Amygdala (tissue), 56 donors: ENCODE data around the gene DPRX.

Experiments
- DNase-seq, 56 donors: peaks; one replicate each; lab custom pipeline; 2025; lab: John Stamatoyannopoulos, UW

The DPRX gene, protein sequence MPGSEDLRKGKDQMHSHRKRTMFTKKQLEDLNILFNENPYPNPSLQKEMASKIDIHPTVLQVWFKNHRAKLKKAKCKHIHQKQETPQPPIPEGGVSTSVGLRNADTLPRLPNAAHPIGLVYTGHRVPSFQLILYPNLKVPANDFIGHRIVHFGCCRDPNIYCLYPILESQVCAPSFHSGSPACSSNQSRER

DNA sequence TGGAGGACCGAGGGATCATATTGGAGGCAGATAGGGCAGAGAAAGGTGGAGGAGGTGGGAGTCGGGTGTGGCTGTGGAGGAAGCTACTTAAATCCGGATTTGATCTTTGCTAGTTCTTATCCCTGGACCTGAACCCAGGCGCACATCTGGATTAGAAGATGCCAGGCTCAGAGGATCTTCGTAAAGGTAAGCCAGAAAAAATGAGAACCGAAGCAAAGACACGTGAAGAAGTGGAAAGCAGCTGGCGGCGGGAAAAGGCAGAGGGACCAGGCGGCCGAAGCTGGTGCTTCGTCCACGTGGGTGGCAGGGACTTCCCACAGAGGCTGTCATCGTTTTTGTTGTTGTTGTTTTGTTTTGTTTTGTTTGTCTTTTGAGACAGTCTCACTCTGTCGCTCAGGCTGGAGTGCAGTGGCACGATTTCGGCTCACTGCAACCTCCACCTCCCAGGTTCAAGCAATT, at the start of gene DPRX:
TSS of gene DPRX (plus strand) at position 51 of the 459 bp plus-strand sequence. CDS start at position 159, 108 bp downstream.
- no peak for DNase-seq

GRCh38 chr19:53583181-53583580, 48.6 kb upstream of the DPRX start:
- no peak for DNase-seq

DNA sequence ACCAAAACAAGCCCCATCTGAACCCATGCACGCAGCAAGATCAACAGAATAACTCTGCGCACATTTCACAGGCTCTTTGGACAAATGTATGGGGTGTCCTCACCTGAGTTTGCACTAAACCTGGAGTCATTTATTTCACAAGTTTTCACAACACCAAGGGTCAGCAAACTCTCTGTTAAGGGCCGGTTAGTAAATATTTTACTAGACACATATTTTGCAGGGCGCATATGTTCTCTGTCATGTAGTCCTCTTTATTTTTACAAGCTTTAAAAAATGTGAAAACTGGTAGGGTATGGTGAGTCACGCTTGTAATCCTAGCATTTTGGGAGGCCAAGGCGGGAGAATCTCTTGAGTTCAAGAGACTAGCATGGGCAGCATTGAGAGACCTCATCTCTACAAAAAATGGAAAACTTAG, 45.5 kb upstream of the DPRX start:
- DNase-seq, result no peak

DNA sequence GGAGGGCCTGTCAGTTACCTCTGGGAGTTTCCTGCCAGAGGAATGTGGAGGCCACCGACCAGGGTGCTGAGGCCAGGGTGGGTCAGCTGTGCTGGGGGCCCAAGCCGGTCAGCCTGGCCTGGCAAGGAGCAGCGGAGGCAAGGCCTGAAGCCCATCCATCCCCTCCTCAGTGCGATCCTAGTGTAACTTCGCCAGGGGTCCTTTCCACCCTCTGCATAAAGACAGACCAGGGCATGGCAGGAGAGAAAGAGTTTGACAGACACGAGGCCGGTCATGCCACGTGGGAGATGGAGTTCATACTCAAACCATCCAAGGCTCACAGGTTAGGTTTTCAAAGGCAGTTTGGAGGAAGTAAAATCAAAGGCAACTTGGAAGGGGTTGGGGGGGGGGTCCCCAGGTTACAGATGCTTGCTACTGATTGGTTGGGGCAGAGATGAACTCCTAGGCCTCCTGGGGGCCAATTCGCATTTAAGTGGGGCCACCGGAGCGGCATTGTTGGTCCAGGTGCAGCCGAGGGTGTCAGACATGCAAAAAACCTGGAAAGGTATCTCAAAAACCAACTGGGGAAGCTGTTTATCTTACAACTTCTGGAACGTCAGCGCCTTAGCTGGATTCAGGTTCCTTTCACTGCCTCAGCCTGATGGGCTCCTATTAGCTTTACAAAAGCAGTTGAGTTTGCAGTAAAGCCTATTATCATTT, 36.8 kb upstream of the DPRX start:
- no peak for DNase-seq

- no peak for DNase-seq
Measured at GRCh38 chr19:53595510-53595867, 36.3 kb upstream of the DPRX start.

DNA sequence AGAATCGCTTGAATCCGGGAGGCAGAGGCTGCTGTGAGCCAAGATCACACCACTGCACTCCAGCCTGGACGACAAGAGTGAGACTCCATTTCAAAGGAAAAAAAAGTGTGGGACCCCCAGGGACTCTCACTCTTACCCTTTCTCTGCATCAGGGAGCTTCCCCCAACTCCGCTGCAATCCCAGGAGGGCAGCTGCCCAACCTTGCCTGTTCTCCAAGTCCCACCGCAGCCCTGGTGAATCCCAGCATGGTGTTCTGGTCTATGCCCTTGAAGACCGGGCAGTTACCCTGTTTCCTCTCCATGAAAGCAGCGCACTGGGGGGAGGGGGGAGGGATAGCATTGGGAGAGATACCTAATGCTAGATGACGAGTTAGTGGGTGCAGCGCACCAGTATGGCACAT, 35.7 kb upstream of the DPRX start:
- DNase-seq, result no peak

DNA sequence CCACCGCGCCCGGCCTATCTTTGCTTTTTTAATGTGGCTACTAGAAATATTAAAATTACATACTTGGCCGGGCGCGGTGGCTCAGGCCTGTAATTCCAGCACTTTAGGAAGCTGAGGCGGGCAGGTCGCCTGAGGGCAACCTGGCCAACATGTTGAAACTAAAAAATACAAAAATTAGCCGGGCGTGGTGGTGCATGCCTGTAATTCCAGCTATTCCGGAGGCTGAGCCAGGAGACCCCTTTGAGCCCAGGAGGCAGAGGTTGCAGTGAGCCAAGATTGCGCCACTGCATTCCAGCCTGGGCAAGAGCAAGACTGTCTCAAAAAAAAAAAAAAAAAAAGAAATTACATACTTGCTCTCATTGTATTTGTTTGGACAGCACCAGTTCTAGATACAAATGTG, 34.8 kb upstream of the DPRX start:
- no peak for DNase-seq

DNA sequence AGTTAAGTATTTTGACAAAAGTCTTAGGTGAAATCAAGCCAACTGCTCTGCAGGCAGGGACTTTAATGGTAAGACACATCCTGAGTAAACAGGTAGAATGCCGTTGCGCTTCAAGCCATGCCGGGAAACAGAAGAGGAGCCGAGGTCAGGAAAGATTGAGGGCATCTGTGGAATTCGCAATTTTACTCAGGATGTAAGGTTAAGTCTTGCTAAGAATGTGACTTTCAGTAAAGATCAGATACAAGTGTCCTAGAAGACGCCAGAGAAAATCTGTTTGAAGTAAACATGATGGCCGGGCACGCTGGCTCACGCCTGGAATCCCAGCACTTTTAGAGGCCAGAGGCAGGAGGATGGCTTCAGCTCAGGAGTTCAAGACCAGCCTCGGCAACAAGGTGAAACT, 33.4 kb upstream of the DPRX start:
- no peak for DNase-seq

- no peak for DNase-seq
Measured at GRCh38 chr19:53600217-53600616, 31.6 kb upstream of the DPRX start.

DNA sequence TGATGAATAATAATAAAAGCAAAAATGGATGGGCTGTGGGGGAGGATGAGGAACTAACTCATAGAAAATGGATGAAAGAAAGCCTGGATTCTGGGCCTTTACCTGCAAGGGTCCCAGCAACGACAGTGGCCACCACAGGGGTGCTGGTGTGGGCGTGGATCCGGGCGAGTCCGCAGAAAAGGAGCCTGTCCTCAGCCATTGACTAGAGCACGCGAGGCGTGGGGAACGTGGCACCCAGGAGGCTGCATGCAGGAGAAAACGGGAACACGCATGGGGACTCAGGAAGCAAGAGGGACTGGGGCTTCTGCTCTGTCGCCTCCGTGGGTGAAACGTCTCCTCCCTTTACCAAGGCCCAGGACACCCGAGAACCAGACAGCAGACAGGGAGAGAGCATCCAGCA, 25.8 kb upstream of the DPRX start:
- DNase-seq, result no peak

GRCh38 chr19:53608381-53608780, 23.4 kb upstream of the DPRX start:
- DNase-seq, result no peak

GRCh38 chr19:53612762-53613526, 18.9 kb upstream of the DPRX start:
- no peak for DNase-seq

DNA sequence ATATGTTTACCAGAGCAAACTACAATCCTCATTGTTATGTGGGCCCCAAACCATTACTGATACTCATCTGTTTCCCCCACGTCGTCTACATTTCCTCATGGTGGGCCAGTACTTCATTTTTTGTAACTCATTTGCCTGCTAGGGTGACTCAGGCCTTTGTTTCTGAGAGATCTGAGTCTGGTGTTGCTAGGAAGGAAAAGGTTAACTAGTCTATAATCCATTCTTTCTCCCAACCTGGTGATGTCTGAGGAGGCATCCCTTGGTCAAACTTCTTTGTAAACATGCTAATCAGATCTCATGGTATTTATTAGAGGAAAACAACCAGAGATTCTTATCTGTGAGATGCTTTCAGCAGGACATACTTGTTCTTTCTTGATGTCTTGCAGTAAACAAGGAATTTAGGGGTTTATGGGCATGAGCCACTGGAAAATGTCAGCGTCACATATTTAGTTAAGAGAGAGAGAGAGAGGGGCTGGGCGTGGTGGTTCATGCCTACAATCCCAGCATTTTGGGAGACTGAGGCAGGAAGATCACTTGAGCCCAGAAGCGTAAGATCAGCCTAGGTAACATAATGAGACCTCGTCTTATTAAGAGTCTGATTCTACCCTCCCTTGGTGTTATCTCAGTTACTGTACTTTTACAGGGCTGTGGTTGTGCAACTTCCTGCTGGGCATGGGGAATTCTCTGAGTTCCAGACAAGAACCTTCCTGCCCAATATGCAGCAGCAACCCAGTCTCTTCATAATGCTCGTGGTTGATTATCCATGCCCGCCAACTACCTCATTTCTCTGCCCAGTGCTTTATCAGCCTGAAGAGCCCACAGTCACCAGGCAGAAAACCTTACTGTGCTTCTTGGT, 9.7 kb upstream of the DPRX start:
- no peak for DNase-seq

DNA sequence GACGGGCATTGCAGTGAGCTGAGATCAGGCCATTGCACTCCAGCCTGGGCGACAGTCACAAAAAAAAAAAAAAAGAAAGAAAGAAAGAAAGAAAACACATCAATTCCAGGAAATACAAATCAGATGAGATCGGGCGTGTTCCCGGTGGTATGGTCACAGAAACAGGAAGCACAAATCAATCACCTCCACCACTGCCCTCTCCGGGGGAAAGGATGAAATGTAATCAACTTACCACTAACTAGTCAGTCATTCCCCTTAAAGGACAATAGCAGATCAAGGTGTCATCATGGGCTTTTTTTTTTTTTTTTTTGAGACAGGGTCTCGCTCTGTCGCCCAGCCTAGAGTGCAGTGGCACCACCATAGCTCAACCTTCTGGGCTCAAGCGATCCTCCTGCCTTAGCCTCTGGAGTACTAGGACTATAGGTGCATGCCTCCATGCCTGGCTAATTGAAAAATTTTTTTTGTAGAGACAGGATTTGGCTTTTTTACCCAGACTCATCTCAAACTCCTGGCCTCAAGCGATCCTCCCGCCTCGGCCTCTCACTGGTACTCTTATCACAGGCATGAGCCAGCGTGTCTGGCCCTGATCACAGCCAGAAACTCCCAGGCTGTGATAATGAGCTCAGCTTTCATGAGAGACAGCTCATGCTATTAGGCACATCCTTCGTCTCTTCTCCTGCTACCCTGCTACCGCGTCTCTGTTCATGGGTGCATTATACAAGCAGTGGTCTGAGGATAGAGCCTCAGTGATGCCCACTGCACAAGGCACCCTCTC, 6.8 kb upstream of the DPRX start:
- DNase-seq, result no peak

DNA sequence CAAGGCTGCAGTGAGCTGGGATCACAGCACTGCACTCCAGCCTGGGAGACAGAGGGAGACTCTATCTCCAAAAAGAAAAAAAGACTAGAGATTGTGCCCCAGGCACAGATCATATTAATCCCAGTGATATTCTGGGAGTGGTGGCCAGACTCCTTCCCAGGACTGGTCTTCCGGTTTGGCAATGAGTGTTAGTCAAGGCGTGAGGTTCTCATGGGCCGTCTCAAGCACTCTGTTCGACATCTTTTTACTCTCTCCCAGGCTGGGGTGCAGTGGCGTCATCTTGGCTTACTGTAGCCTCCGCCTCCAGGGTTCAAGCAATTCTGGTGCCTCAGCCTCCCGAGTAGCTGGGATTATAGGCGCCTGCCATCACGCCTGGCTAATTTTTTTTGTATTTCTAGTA, 5.3 kb upstream of the DPRX start:
- DNase-seq, result no peak

GRCh38 chr19:53626976-53627375, 4.8 kb upstream of the DPRX start:
- no peak for DNase-seq

GRCh38 chr19:53634768-53635167, 3.0 kb downstream of the DPRX start:
- no peak for DNase-seq

GRCh38 chr19:53639471-53639870, 7.7 kb downstream of the DPRX start:
- no peak for DNase-seq

- no peak for DNase-seq
Measured at GRCh38 chr19:53642381-53643099, 10.7 kb downstream of the DPRX start.
